Hepatocyte (in vitro differentiated cells): ENCODE measurements around the gene SLC30A1.

Experiments
- CTCF ChIP-seq: fragments of 200-600 bp; sonication (generic); IDR thresholded peaks from 2 replicates; pipeline ENCODE4 v1.5.1; 2016; ENCODE audit warnings: antibody characterized with exemption, mild to moderate bottlenecking; ENCODE audit not compliant: poor library complexity
- EZH2 ChIP-seq: fragments of 200-600 bp; sonication (generic); IDR thresholded peaks from 2 replicates; pipeline ENCODE4 v1.6.1; 2016; ENCODE audit warnings: antibody characterized with exemption, mild to moderate bottlenecking, borderline replicate concordance
- EZH2phosphoT487 ChIP-seq: fragments of 200-600 bp; sonication (generic); IDR thresholded peaks from one replicate; pipeline ENCODE4 v1.6.1; 2018; ENCODE audit warnings: antibody characterized with exemption, mild to moderate bottlenecking, low read depth, moderate library complexity; ENCODE audit not compliant: unreplicated experiment, severe bottlenecking

- TF ChIP-seq CTCF (no peak), EZH2 (no peak), EZH2phosphoT487 (no peak)
These were observed 33.8 kb upstream of the SLC30A1 start for GRCh38 chr1:211612786-211613107.
